H9 (cell line): ENCODE measurements around the gene KRT74. TPM values are rescaled to one million over a fixed set of nuclear protein-coding genes. Genes with fewer than 3 reads are reported as not detected.

ENCODE experiments used
- DNase-seq: peaks from one replicate; pipeline ENCODE4 v3.0.0-alpha.2; 2017
- H2AFZ ChIP-seq: one replicate; pipeline ENCODE4 v1.6.1; 2013; ENCODE audit warnings: mild to moderate bottlenecking, low read length, control low read depth, moderate library complexity
- H2AK5ac ChIP-seq: 2 replicates; pipeline ENCODE4 v1.6.1; 2013; ENCODE audit warnings: low read length, control low read depth, mixed read lengths; ENCODE audit not compliant: insufficient read length
- H2BK120ac ChIP-seq: one replicate; pipeline ENCODE4 v1.6.1; 2013; ENCODE audit warnings: low read depth, mild to moderate bottlenecking, low read length, control low read depth, inconsistent platforms; ENCODE audit not compliant: poor library complexity, severe bottlenecking
- H2BK12ac ChIP-seq: 2 replicates; pipeline ENCODE4 v1.6.1; 2013; ENCODE audit warnings: low read length, control low read depth, mixed read lengths, low read depth; ENCODE audit not compliant: insufficient read length
- H2BK15ac ChIP-seq: 2 replicates; pipeline ENCODE4 v1.6.1; 2013; ENCODE audit warnings: low read depth, low read length, control low read depth
- H2BK20ac ChIP-seq: one replicate; pipeline ENCODE4 v1.6.1; 2013; ENCODE audit warnings: low read depth, mild to moderate bottlenecking, low read length, control low read depth, inconsistent platforms; ENCODE audit not compliant: poor library complexity, severe bottlenecking
- H2BK5ac ChIP-seq: 2 replicates; pipeline ENCODE4 v1.6.1; 2013; ENCODE audit warnings: low read length, control low read depth, mixed read lengths; ENCODE audit not compliant: insufficient read length
- H3K14ac ChIP-seq: 2 replicates; pipeline ENCODE4 v1.6.1; 2013; ENCODE audit warnings: low read length, control low read depth; ENCODE audit not compliant: insufficient read depth
- H3K18ac ChIP-seq: 2 replicates; pipeline ENCODE4 v1.6.1; 2013; ENCODE audit warnings: low read depth, mild to moderate bottlenecking, mixed read lengths, low read length, control low read depth; ENCODE audit not compliant: insufficient read length
- H3K23ac ChIP-seq: 2 replicates; pipeline ENCODE4 v1.6.1; 2013; ENCODE audit warnings: low read length, control low read depth, mixed read lengths, low read depth; ENCODE audit not compliant: insufficient read length
- H3K23me2 ChIP-seq: 2 replicates; pipeline ENCODE4 v1.6.1; 2013; ENCODE audit warnings: low read depth, mild to moderate bottlenecking, mixed read lengths, low read length, control low read depth; ENCODE audit not compliant: insufficient read length, poor library complexity, severe bottlenecking
- H3K27ac ChIP-seq: 2 replicates; pipeline ENCODE4 v1.5.1; 2013; ENCODE audit warnings: low read length, control low read depth, mixed read lengths, low read depth; ENCODE audit not compliant: insufficient read length
- H3K27me3 ChIP-seq: 2 replicates; pipeline ENCODE4 v1.6.1; 2013; ENCODE audit warnings: low read length, control low read depth, inconsistent platforms; ENCODE audit not compliant: insufficient read depth
- H3K4ac ChIP-seq: 2 replicates; pipeline ENCODE4 v1.6.1; 2013; ENCODE audit warnings: low read depth, mild to moderate bottlenecking, control low read depth, inconsistent platforms, low read length, moderate library complexity
- H3K4me1 ChIP-seq: 2 replicates; pipeline ENCODE4 v1.6.1; 2013; ENCODE audit warnings: low read length, control low read depth, inconsistent platforms; ENCODE audit not compliant: insufficient read depth
- H3K4me2 ChIP-seq: 2 replicates; pipeline ENCODE4 v1.6.1; 2013; ENCODE audit warnings: low read length, control low read depth, mixed read lengths; ENCODE audit not compliant: insufficient read length, insufficient read depth
- H3K56ac ChIP-seq: 2 replicates; pipeline ENCODE4 v1.6.1; 2013; ENCODE audit warnings: low read depth, mild to moderate bottlenecking, mixed read lengths, low read length, control low read depth; ENCODE audit not compliant: insufficient read length
- H3K79me1 ChIP-seq: 2 replicates; pipeline ENCODE4 v1.6.1; 2013; ENCODE audit warnings: low read depth, mild to moderate bottlenecking, moderate library complexity, low read length, control low read depth, inconsistent platforms; ENCODE audit not compliant: insufficient read depth, poor library complexity, severe bottlenecking
- H3K79me2 ChIP-seq: 2 replicates; pipeline ENCODE4 v1.6.1; 2013; ENCODE audit warnings: low read length, control low read depth, inconsistent platforms; ENCODE audit not compliant: insufficient read depth
- H3K9ac ChIP-seq: 2 replicates; pipeline ENCODE4 v1.6.1; 2013; ENCODE audit warnings: low read length, control low read depth, mixed read lengths; ENCODE audit not compliant: insufficient read length; ENCODE audit errors: extremely low read depth
- H3K9me3 ChIP-seq: one replicate; pipeline ENCODE4 v1.6.1; 2013; ENCODE audit warnings: low read depth, low read length, inconsistent platforms; ENCODE audit not compliant: control insufficient read depth
- H3T11ph ChIP-seq: one replicate; pipeline ENCODE4 v1.6.1; 2013; ENCODE audit warnings: mild to moderate bottlenecking, low read length, control low read depth, inconsistent platforms
- H4K20me1 ChIP-seq: one replicate; pipeline ENCODE4 v1.6.1; 2013; ENCODE audit not compliant: control insufficient read depth, insufficient read length, insufficient read depth
- H4K5ac ChIP-seq: 2 replicates; pipeline ENCODE4 v1.6.1; 2013; ENCODE audit warnings: low read depth, mild to moderate bottlenecking, mixed read lengths, low read length, control low read depth; ENCODE audit not compliant: insufficient read length
- H4K8ac ChIP-seq: replicated peaks from 2 replicates; pipeline ENCODE4 v1.6.1; 2013; ENCODE audit warnings: low read length, control low read depth, mixed read lengths, low read depth; ENCODE audit not compliant: insufficient read length
- H4K91ac ChIP-seq: 2 replicates; pipeline ENCODE4 v1.6.1; 2013; ENCODE audit warnings: low read depth, mild to moderate bottlenecking, moderate library complexity, mixed read lengths, low read length, control low read depth; ENCODE audit not compliant: insufficient read length
- H3K27ac Mint-ChIP-seq, 3 experiments: 2 replicates in 2 of 3; 3 replicates in 1 of 3; pipeline ENCODE4 v1.8.0; 2020 to 2021; ENCODE audit warnings: mixed read lengths in 3 of 3, mild to moderate bottlenecking in 1 of 3, moderate library complexity in 1 of 3
- H3K27me3 Mint-ChIP-seq: 2 replicates; pipeline ENCODE4 v1.8.0; 2021; ENCODE audit warnings: low read depth, mild to moderate bottlenecking, moderate library complexity, mixed read lengths
- H3K36me3 Mint-ChIP-seq, 3 experiments: 2 replicates in 2 of 3; 3 replicates in 1 of 3; pipeline ENCODE4 v1.8.0; 2020 to 2021; ENCODE audit warnings: low read depth in 3 of 3, mixed read lengths in 3 of 3; ENCODE audit not compliant: insufficient read depth in 1 of 3
- H3K4me1 Mint-ChIP-seq, 2 experiments: 2 replicates each; pipeline ENCODE4 v1.8.0; 2020; ENCODE audit warnings: mixed read lengths in 2 of 2
- H3K4me3 Mint-ChIP-seq, 2 experiments: 2 replicates in 1 of 2; 3 replicates in 1 of 2; pipeline ENCODE4 v1.8.0; 2020 to 2021; ENCODE audit warnings: mild to moderate bottlenecking in 2 of 2, mixed read lengths in 2 of 2, moderate library complexity in 1 of 2
- H3K9me3 Mint-ChIP-seq, 2 experiments: 2 replicates in 1 of 2; 3 replicates in 1 of 2; pipeline ENCODE4 v1.8.0; 2020; ENCODE audit warnings: mild to moderate bottlenecking in 2 of 2, mixed read lengths in 2 of 2, moderate library complexity in 1 of 2
- CTCF ChIP-seq: fragments of 200-600 bp; sonication (generic); conservative IDR thresholded peaks from 3 replicates; pipeline ENCODE4 v1.8.0; 2021; ENCODE audit warnings: antibody characterized with exemption, mild to moderate bottlenecking
- WGBS: extraction: QIAGEN DNeasy Blood & Tissue Kit; methylation state at CpG from one replicate; pipeline ENCODE4 v1.1.7; 2013; ENCODE audit warnings: missing lambda C conversion rate, low lambda C conversion rate, mixed read lengths; ENCODE audit not compliant: insufficient read length; ENCODE audit errors: extremely low coverage; 5-methylcytosine and 5-hydroxymethylcytosine counted together
- total RNA-seq: library from RNA; stranded (reverse); gene quantifications from 2 replicates; pipeline ENCODE4 v1.2.1, GENCODE V29; 2021

Gene KRT74
- total RNA-seq, 1 experiment from 2014 or later, result not detected

- no peaks in the 10 kb centered on the region for H3K23me2 ChIP-seq
- no peak overlapping the region for H3K9ac ChIP-seq
- no peak overlapping the region for H2BK20ac ChIP-seq
- peak overlapping the region in 1 of 3 experiments; percentile 20; a peak in 1 of 7 replicates for H3K27ac Mint-ChIP-seq
- no peak overlapping the region for H3K4me2 ChIP-seq
- H2BK12ac ChIP-seq, result no peak overlapping the region
- H2BK120ac ChIP-seq, result no peak overlapping the region
- H3K23ac ChIP-seq, result no peak overlapping the region
- no peaks in the 10 kb centered on the region for H3K9me3 ChIP-seq
- H3K27me3 Mint-ChIP-seq, result peaks cover 42% of the 10 kb centered on the region
- peak; percentile 22 for DNase-seq
- H3K56ac ChIP-seq, result no peak overlapping the region
- H3K36me3 Mint-ChIP-seq, result no peaks in the 10 kb centered on the region
- H2AFZ ChIP-seq, result no peak overlapping the region
- no peak overlapping the region for H2BK5ac ChIP-seq
- H3K14ac ChIP-seq, result no peak overlapping the region
- TF ChIP-seq CTCF, result no peak
- H4K20me1 ChIP-seq, result no peaks in the 10 kb centered on the region
- no peak overlapping the region for H3T11ph ChIP-seq
- no peaks in the 10 kb centered on the region for H3K9me3 Mint-ChIP-seq
- H3K27ac ChIP-seq, result no peak overlapping the region
- H3K4me1 Mint-ChIP-seq, result peaks cover 0 to 4% of the 10 kb centered on the region in 2 experiments; a peak in 2 of 4 replicates
- WGBS, result no CpG with 5 or more reads among the region's 8 CpGs
- H4K91ac ChIP-seq, result no peak overlapping the region
- H3K4me3 Mint-ChIP-seq, result no peak overlapping the region
- no peak overlapping the region for H4K8ac ChIP-seq
- no peaks in the 10 kb centered on the region for H3K27me3 ChIP-seq
- no peaks in the 10 kb centered on the region for H3K4me1 ChIP-seq
- no peak overlapping the region for H2BK15ac ChIP-seq
- H3K79me2 ChIP-seq, result no peaks in the 10 kb centered on the region
- no peak overlapping the region for H3K4ac ChIP-seq
- no peaks in the 10 kb centered on the region for H3K79me1 ChIP-seq
- H4K5ac ChIP-seq, result no peak overlapping the region
- H3K18ac ChIP-seq, result no peak overlapping the region
- H2AK5ac ChIP-seq, result no peak overlapping the region
Observed at GRCh38 chr12:52608826-52609630, 35.4 kb upstream of the KRT74 start.
